ENCODE data around the gene GRHL3.
A peak's percentile ranks its signal among the peaks of the same experiment; 100 is the strongest.

Gene GRHL3

GRCh38 chr1:24391882-24392603 lies 72.9 kb downstream of the GRHL3 start:
- DNase-seq (ENCODE audit: low read depth), result no peak
- no peak overlapping the region for H3K4me3 ChIP-seq (ENCODE audit: low read length)
- TF ChIP-seq CTCF (conservative IDR thresholded peaks at IDR 0.05; ENCODE audit: low read depth, low read length), result peak; percentile 91

DNA sequence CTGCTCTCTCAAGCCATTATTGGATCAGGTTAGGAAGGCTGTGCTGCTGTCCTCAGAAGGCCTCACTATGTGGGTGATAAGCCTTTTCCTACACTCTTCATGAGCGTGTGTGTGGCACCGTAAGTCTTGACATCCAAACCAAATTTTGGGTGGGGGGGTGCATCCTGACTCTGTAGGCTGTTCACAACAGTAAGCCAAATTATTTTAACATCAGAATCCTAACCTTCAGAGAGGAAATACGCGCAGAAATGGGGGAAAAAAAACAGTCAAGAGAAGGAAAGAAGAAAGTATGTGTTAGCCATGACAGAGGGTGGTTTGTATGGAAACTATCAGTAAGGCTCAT lies 73.4 kb downstream of the GRHL3 start:
- no peak for TF ChIP-seq CTCF (conservative IDR thresholded peaks at IDR 0.05; ENCODE audit: low read depth, low read length)
- no peak overlapping the region for H3K4me3 ChIP-seq (ENCODE audit: low read length)
- no peak for DNase-seq (ENCODE audit: low read depth)

DNA sequence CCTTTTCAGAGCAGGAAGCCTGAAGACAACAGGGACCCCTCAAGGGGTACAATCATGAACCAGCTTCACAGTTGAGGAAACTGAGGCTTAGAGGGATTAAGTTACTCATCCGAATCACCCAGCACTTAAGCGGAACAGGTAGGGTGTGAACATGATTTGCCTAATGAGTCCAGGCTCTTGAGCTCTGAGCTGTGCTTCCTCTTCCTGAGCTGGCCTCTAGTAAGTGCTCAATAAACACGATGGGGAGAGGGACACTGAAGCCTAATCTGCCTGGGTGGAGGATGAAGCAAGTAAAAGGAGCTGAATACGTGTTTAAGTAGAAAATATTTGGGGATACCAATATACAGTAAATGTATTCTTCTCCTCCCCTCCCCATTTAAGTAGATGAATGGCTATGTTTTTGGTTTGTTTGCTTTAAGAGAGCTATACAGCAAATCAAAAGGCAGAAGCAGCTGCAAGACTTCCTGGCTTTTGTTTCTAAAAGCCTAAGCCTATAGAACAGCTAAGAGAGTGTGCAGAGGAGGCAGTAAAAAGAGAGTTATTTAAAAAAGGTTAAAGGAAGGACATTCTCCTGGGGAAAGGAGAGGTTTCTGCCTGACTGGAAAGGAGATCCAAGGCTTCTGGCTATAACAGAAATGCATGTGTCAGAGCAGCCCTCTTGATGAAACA lies 74.0 kb downstream of the GRHL3 start:
- DNase-seq (ENCODE audit: low read depth), result no peak
- no peak for TF ChIP-seq CTCF (conservative IDR thresholded peaks at IDR 0.05; ENCODE audit: low read depth, low read length)
- H3K4me3 ChIP-seq (ENCODE audit: low read length), result no peak overlapping the region

- no peak for TF ChIP-seq CTCF (conservative IDR thresholded peaks at IDR 0.05; ENCODE audit: low read depth, low read length)
- no peak overlapping the region for H3K4me3 ChIP-seq (ENCODE audit: low read length)
- no peak for DNase-seq (ENCODE audit: low read depth)
These were observed 74.7 kb downstream of the GRHL3 start for GRCh38 chr1:24393892-24394291.

- DNase-seq (ENCODE audit: low read depth), result no peak
- no peak for TF ChIP-seq CTCF (conservative IDR thresholded peaks at IDR 0.05; ENCODE audit: low read depth, low read length)
- H3K4me3 ChIP-seq (ENCODE audit: low read length), result no peak overlapping the region
These were observed 80.9 kb downstream of the GRHL3 start for GRCh38 chr1:24400065-24400464.

- H3K4me3 ChIP-seq (ENCODE audit: low read length), result no peak overlapping the region
- TF ChIP-seq CTCF (conservative IDR thresholded peaks at IDR 0.05; ENCODE audit: low read depth, low read length), result no peak
- no peak for DNase-seq (ENCODE audit: low read depth)
These were observed 84.6 kb downstream of the GRHL3 start for GRCh38 chr1:24403806-24404205.

All from retinal pigment epithelial cell (primary cell).